Tibial nerve (tissue), 4 donors: ENCODE measurements around the gene TRIL. TPM values are rescaled to one million over a fixed set of nuclear protein-coding genes. Genes with fewer than 3 reads are reported as not detected.
A peak's percentile ranks its signal among the peaks of the same experiment; 100 is the strongest.

Experiments used
- DNase-seq, 2 donors: peaks; one replicate each; pipeline ENCODE4 v3.0.0-alpha.2; 2019; ENCODE audit warnings: low spot score in 2 of 2
- H3K27ac ChIP-seq, 4 donors: fragments of 200-600 bp; sonication (generic) in 3 of 4; one replicate each; pipeline ENCODE4 v1.5.1; 2017 to 2019; ENCODE audit warnings: mild to moderate bottlenecking in 1 of 4
- H3K27me3 ChIP-seq, 2 donors: fragments of 200-600 bp; sonication (generic) in 1 of 2; one replicate each; pipeline versions ENCODE4 v1.5.1 to v1.6.0; 2017 to 2019
- H3K36me3 ChIP-seq, 3 donors: fragments of 200-600 bp; sonication (generic); one replicate each; pipeline ENCODE4 v1.5.1; 2018 to 2019
- H3K4me1 ChIP-seq, 4 donors: fragments of 200-600 bp; sonication (generic) in 3 of 4; one replicate each; pipeline ENCODE4 v1.5.1; 2017 to 2019
- H3K4me3 ChIP-seq, 4 donors: fragments of 200-600 bp; sonication (generic) in 3 of 4; one replicate each; pipeline ENCODE4 v1.5.1; 2017 to 2019; ENCODE audit warnings: mild to moderate bottlenecking in 1 of 4, moderate library complexity in 1 of 4
- H3K9me3 ChIP-seq, 4 donors: fragments of 200-600 bp; sonication (generic) in 3 of 4; one replicate each; pipeline ENCODE4 v1.5.1; 2017 to 2019
- CTCF ChIP-seq, 5 experiments: fragments of 200-600 bp in 3 of 5; fragments of 450-650 bp in 2 of 5; sonication (generic) in 3 of 5; IDR thresholded peaks; one replicate each; pipeline ENCODE4 v1.5.1; 2016 to 2019; ENCODE audit warnings: antibody characterized with exemption in 5 of 5, mild to moderate bottlenecking in 3 of 5, moderate library complexity in 2 of 5
- EP300 ChIP-seq, 2 donors: sonication (generic); formaldehyde crosslinking; IDR thresholded peaks; one replicate each; pipeline ENCODE4 v1.6.1; 2017; ENCODE audit warnings: antibody characterized with exemption in 2 of 2, mild to moderate bottlenecking in 1 of 2
- POLR2A ChIP-seq, 2 donors: fragments of 450-650 bp; IDR thresholded peaks; one replicate each; pipeline ENCODE4 v1.6.1; 2017; ENCODE audit warnings: antibody characterized with exemption in 2 of 2, mild to moderate bottlenecking in 2 of 2, moderate library complexity in 2 of 2
- WGBS, 2 donors: methylation state at CpG; one replicate each; pipeline ENCODE4 v1.1.5; 2018; 5-methylcytosine and 5-hydroxymethylcytosine counted together
- total RNA-seq, 4 donors: library from RNA; depleted of rRNA; stranded (reverse); fragments of >200 nt; gene quantifications; one replicate each; pipeline ENCODE4 v1.1.0, GENCODE V29; 2016

Gene TRIL
- total RNA-seq, 4 donors from 2014 or later, result 1.2 to 2.8 (median 2.4) TPM

GRCh38 chr7:28986765-28987110 is 28.6 kb upstream of the TRIL start:
- no peak overlapping the region for H3K4me3 ChIP-seq
- TF ChIP-seq EP300 (IDR thresholded peaks at IDR 0.05), result peak in 1 of 2 donors; percentile 78
- TF ChIP-seq CTCF (IDR thresholded peaks at IDR 0.05), result no peak
- H3K9me3 ChIP-seq, result no peaks in the 10 kb centered on the region
- WGBS, 2 donors, result 40 to 45% methylated on average over 2 of the region's 2 CpGs
- no peaks in the 10 kb centered on the region for H3K27me3 ChIP-seq
- peak overlapping the region in 1 of 4 donors; percentile 22 for H3K27ac ChIP-seq
- no peaks in the 10 kb centered on the region for H3K36me3 ChIP-seq
- H3K4me1 ChIP-seq, result peaks cover 0 to 32% (median 3%) of the 10 kb centered on the region in 4 donors
- DNase-seq, result peak in 1 of 2 donors; percentile 43

DNA sequence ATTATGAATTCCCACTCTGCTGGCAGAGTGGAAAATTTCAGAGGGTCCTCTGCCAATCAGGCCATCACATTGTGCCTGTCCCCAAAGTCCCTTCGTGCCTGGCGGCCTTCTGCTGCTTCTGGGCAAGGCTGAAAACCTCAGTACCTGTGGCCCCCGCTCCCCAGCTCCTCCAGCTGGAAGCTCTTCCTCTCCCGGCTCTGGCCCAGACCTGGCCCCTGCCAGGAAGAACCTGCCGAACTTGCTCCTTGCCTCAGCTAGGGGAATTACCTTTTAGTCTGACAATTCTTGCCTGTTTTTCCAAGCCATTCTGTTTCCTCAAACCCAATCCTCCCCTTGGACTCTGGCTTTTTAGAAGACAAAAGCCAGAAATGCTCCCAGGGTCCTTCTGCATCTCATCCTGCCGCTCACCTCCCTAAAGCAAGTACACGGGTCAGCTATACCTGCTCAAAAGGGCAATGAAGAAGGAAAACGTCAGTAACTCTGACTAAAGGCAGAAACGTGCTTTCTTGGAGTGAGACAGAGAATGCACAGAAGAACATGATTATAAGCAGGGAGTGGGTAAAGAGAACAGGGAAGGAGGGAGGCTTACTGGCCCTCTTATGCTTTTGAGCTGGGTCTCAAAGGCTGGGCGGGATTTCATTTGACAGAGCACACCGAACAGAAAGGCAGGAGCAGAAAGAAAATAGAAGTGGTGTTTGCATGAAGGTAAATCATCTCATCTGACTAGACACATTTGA is 28.1 kb upstream of the TRIL start:
- 79 to 81% methylated on average over 11 of the region's 11 CpGs for WGBS, 2 donors
- H3K27me3 ChIP-seq, result no peaks in the 10 kb centered on the region
- H3K4me1 ChIP-seq, result peaks cover 0 to 32% (median 3%) of the 10 kb centered on the region in 4 donors
- H3K36me3 ChIP-seq, result no peaks in the 10 kb centered on the region
- DNase-seq, result no peak
- no peak overlapping the region for H3K4me3 ChIP-seq
- no peaks in the 10 kb centered on the region for H3K9me3 ChIP-seq
- no peak for TF ChIP-seq CTCF (IDR thresholded peaks at IDR 0.05)
- no peak for TF ChIP-seq EP300 (IDR thresholded peaks at IDR 0.05)
- no peak for TF ChIP-seq POLR2A (IDR thresholded peaks at IDR 0.05)
- peak overlapping the region in 2 of 4 donors; percentile 2 to 49 for H3K27ac ChIP-seq

- no peak overlapping the region for H3K4me3 ChIP-seq
- WGBS, 2 donors, result 22 to 39% methylated on average over 4 of the region's 4 CpGs
- TF ChIP-seq POLR2A (IDR thresholded peaks at IDR 0.05), result no peak
- no peak for TF ChIP-seq CTCF (IDR thresholded peaks at IDR 0.05)
- TF ChIP-seq EP300 (IDR thresholded peaks at IDR 0.05), result peak in 1 of 2 donors; percentile 22
- H3K9me3 ChIP-seq, result no peaks in the 10 kb centered on the region
- H3K4me1 ChIP-seq, result peaks cover 0 to 27% (median 3%) of the 10 kb centered on the region in 4 donors
- no peaks in the 10 kb centered on the region for H3K36me3 ChIP-seq
- H3K27me3 ChIP-seq, result no peaks in the 10 kb centered on the region
- peak overlapping the region in 2 of 4 donors; percentile 8 to 45 for H3K27ac ChIP-seq
- DNase-seq, result peak; percentile 26 to 48
Measured at GRCh38 chr7:28984631-28985030, 26.5 kb upstream of the TRIL start.

DNA sequence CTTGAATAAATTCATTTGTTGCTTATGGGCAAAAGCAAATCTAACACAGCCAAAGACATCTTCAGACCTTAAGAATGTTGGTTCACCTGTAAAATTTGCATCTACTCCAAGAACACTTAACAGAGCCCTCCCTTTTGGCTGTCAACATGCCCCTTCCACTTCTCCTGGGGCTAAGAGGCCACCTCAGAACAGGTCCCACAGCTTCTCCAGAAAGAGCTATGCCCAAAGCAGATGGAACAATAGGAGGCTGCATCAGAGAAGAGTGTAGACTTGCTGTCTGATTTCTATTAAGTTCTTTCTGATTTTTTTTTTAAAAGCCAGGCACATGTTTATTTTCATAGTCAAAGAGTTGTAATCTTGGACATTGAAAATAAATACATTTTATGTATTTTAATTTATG is 26.1 kb upstream of the TRIL start:
- H3K4me3 ChIP-seq, result no peak overlapping the region
- TF ChIP-seq POLR2A (IDR thresholded peaks at IDR 0.05) (no peak), CTCF (IDR thresholded peaks at IDR 0.05) (no peak), EP300 (IDR thresholded peaks at IDR 0.05) (no peak)
- peaks cover 0 to 23% (median 3%) of the 10 kb centered on the region in 4 donors for H3K4me1 ChIP-seq
- no peaks in the 10 kb centered on the region for H3K9me3 ChIP-seq
- no peaks in the 10 kb centered on the region for H3K36me3 ChIP-seq
- no peak overlapping the region for H3K27ac ChIP-seq
- H3K27me3 ChIP-seq, result no peaks in the 10 kb centered on the region
- no peak for DNase-seq

GRCh38 chr7:28983396-28984190 is 25.5 kb upstream of the TRIL start:
- no peak overlapping the region for H3K27ac ChIP-seq

More at GRCh38 chr7:28983396-28984190, 25.5 kb upstream of the TRIL start:
- Histone ChIP-seq H3K9me3 (no peaks in the 10 kb centered on the region), H3K27me3 (no peaks in the 10 kb centered on the region), H3K36me3 (no peaks in the 10 kb centered on the region), H3K4me3 (no peak overlapping the region), H3K4me1 (peaks cover 0 to 20% (median 3%) of the 10 kb centered on the region in 4 donors)
- no peak for DNase-seq
- WGBS, 2 donors, result 83 to 92% methylated on average over 4 of the region's 4 CpGs
- TF ChIP-seq POLR2A (IDR thresholded peaks at IDR 0.05), result no peak
